Fibroblast of skin of right quadriceps (primary cell): ENCODE data around the gene NRIP3.
A peak's percentile ranks its signal among the peaks of the same experiment; 100 is the strongest.

ENCODE experiments used
- DNase-seq: peaks from one replicate; pipeline ENCODE4 v3.0.0-alpha.2; 2013

The NRIP3 gene

GRCh38 chr11:9003573-9004182, at the start of gene NRIP3:
TSS of gene NRIP3 (minus strand) at chr11:9004001. CDS start at chr11:9003935, 66 bp downstream.
- peak; percentile 69 for DNase-seq

GRCh38 chr11:9052316-9052715, 48.5 kb upstream of the NRIP3 start:
- DNase-seq, result no peak

- DNase-seq, result no peak
Observed at GRCh38 chr11:9049959-9050358, 46.2 kb upstream of the NRIP3 start.

- DNase-seq, result peak; percentile 81
Observed at GRCh38 chr11:9047964-9048523, 44.2 kb upstream of the NRIP3 start.

- no peak for DNase-seq
Observed at GRCh38 chr11:9046481-9046880, 42.7 kb upstream of the NRIP3 start.

- DNase-seq, result no peak
Observed at GRCh38 chr11:9042488-9042887, 38.7 kb upstream of the NRIP3 start.

- DNase-seq, result no peak
Observed at GRCh38 chr11:9041747-9042146, 37.9 kb upstream of the NRIP3 start.

GRCh38 chr11:9040410-9040809, 36.6 kb upstream of the NRIP3 start:
- no peak for DNase-seq

GRCh38 chr11:9039863-9040262, 36.1 kb upstream of the NRIP3 start:
- no peak for DNase-seq

- no peak for DNase-seq
Observed at GRCh38 chr11:9039198-9039597, 35.4 kb upstream of the NRIP3 start.

- no peak for DNase-seq
Observed at GRCh38 chr11:9038541-9038940, 34.7 kb upstream of the NRIP3 start.

GRCh38 chr11:9037963-9038362, 34.2 kb upstream of the NRIP3 start:
- no peak for DNase-seq

GRCh38 chr11:9037046-9037780, 33.4 kb upstream of the NRIP3 start:
- no peak for DNase-seq

GRCh38 chr11:9030601-9031000, 26.8 kb upstream of the NRIP3 start:
- no peak for DNase-seq

- DNase-seq, result no peak
Observed at GRCh38 chr11:9029422-9029821, 25.6 kb upstream of the NRIP3 start.

GRCh38 chr11:9028581-9028980, 24.8 kb upstream of the NRIP3 start:
- DNase-seq, result no peak

- no peak for DNase-seq
Observed at GRCh38 chr11:9025101-9025850, 21.5 kb upstream of the NRIP3 start.

- no peak for DNase-seq
Observed at GRCh38 chr11:9022961-9023680, 19.3 kb upstream of the NRIP3 start.

- no peak for DNase-seq
Observed at GRCh38 chr11:9020916-9021315, 17.1 kb upstream of the NRIP3 start.

- DNase-seq, result no peak
Observed at GRCh38 chr11:9019861-9020260, 16.1 kb upstream of the NRIP3 start.

GRCh38 chr11:9017773-9018172, 14.0 kb upstream of the NRIP3 start:
- DNase-seq, result peak; percentile 21

GRCh38 chr11:9016916-9017642, 13.3 kb upstream of the NRIP3 start:
- no peak for DNase-seq
